ENCODE measurements around the gene LIMA1. TPM values are rescaled to one million over a fixed set of nuclear protein-coding genes. Genes with fewer than 3 reads are reported as not detected.

LIMA1 gene
- total and polyA plus RNA-seq, 9 of the 15 experiments (the other 6 are each of a cell fraction or from before 2014, with no cell fraction given), result 20.2 to 37.8 (median 27.3) TPM

- no peak for TF ChIP-seq ZNF551 (CRISPR knock-in tag; IDR thresholded peaks at IDR 0.05)
- TF ChIP-seq TAF15 (IDR thresholded peaks at IDR 0.05; ENCODE audit: low read depth, low read length), result no peak
- TF ChIP-seq U2AF1 (optimal IDR thresholded peaks at IDR 0.05; ENCODE audit: low read depth, low read length), result no peak
- TF ChIP-seq NCOA2 (IDR thresholded peaks at IDR 0.05; ENCODE audit: partially characterized antibody in 2 of 2), result no peak
- TF ChIP-seq CBX5 (IDR thresholded peaks at IDR 0.05; ENCODE audit: borderline replicate concordance, low read depth), result no peak
- TF ChIP-seq ZNF347 (CRISPR knock-in tag; IDR thresholded peaks at IDR 0.05; ENCODE audit: low read depth), result no peak
- TF ChIP-seq GABPA (tag; conservative IDR thresholded peaks at IDR 0.05; ENCODE audit: low read depth), result 0 out of 2 replicates have a peak, but pooled peaks have one; percentile 20
- TF ChIP-seq ZNF830 (CRISPR knock-in tag; IDR thresholded peaks at IDR 0.05), result no peak
- TF ChIP-seq SMC3 (conservative IDR thresholded peaks at IDR 0.05; ENCODE audit: insufficient read depth, low read depth, low read length), result no peak
- TF ChIP-seq PPARD (CRISPR knock-in tag; IDR thresholded peaks at IDR 0.05), result no peak
- TF ChIP-seq CHAMP1 (IDR thresholded peaks at IDR 0.05), result no peak
- TF ChIP-seq EP400 (IDR thresholded peaks at IDR 0.05), result peak; percentile 83
- no peak for TF ChIP-seq ZNF282 (CRISPR knock-in tag; IDR thresholded peaks at IDR 0.05)
- TF ChIP-seq ILK (tag; IDR thresholded peaks at IDR 0.05; ENCODE audit: borderline replicate concordance, low read depth), result no peak
- TF ChIP-seq HDAC2 (IDR thresholded peaks at IDR 0.05), result no peak; the same call in 1 of the 2 replicates
- no peak for TF ChIP-seq RFX7 (CRISPR knock-in tag; IDR thresholded peaks at IDR 0.05)
- TF ChIP-seq ZNF644 (tag; IDR thresholded peaks at IDR 0.05; ENCODE audit: low read depth), result no peak
- no peak for TF ChIP-seq RFX5 (IDR thresholded peaks at IDR 0.05; ENCODE audit: low read depth, low read length)
- TF ChIP-seq ZNF253 (CRISPR knock-in tag; conservative IDR thresholded peaks at IDR 0.05), result no peak
- no peak for TF ChIP-seq KLF6 (CRISPR knock-in tag; IDR thresholded peaks at IDR 0.05; ENCODE audit: borderline replicate concordance)
- TF ChIP-seq NUFIP1 (IDR thresholded peaks at IDR 0.05; ENCODE audit: partially characterized antibody), result no peak
- TF ChIP-seq MIER1 (IDR thresholded peaks at IDR 0.05; ENCODE audit: low read depth), result no peak
- TF ChIP-seq ILF3 (IDR thresholded peaks at IDR 0.05; ENCODE audit: borderline replicate concordance), result no peak
- no peak for TF ChIP-seq ZNF699 (CRISPR knock-in tag; IDR thresholded peaks at IDR 0.05; ENCODE audit: insufficient replicate concordance)
- TF ChIP-seq DIDO1 (tag; IDR thresholded peaks at IDR 0.05; ENCODE audit: low read depth), result no peak
- TF ChIP-seq HSF4 (CRISPR knock-in tag; IDR thresholded peaks at IDR 0.05; ENCODE audit: borderline replicate concordance), result no peak
Observed at GRCh38 chr12:50246873-50247612, 36.3 kb downstream of the LIMA1 start (continued).
